Effector CD4-positive, alpha-beta T cell (primary cell): Measurements from ENCODE around the gene RAB3IL1.

Experiments used
- DNase-seq: peaks from one replicate; pipeline ENCODE4 v3.0.0-alpha.2; 2020

Gene RAB3IL1

DNA sequence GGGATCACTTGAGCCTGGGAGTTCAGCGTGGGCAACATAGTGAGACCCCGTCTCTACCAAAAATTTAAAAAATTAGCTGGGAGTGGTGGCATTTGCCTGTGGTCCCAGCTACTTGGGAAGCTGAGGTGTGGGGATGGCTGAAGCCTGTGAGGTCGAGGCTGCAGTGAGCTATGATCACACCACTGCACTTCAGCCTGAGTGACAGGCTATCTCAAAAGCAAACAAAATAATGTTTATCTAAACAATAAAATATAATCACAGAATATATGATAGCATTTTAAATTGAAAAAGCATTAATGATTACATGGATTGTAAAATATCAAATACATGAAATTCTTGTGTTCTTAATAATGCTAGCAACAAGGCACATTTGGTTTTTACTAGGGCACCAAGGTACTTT, 35.5 kb upstream of the RAB3IL1 start:
- DNase-seq, result no peak

DNA sequence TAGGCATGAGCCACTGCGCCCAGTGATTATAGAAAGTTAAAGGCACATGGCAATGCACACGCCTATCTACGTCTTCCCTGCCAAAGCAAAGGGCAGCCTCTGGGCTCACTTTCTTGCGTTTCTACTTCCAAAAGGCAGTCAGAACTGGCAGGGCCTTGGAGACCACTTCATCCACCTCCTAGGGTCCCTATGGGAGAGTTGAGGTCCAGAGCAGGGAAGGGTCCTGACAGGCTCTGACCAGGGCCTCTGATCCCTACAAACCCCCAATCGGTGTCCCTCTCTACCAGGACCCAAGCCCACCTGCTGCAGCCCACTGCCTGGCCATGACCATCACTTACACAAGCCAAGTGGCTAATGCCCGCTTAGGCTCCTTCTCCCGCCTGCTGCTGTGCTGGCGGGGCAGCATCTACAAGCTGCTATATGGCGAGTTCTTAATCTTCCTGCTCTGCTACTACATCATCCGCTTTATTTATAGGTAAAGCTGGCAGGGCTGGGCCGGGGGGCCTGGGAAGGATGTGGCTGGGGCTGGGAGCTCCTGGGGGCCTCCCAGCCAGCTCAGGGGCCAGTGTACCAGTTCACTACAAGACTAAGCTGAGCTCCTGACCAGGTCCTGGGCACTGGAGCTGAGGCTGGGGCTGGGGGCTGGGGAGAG, 34.2 kb upstream of the RAB3IL1 start:
- DNase-seq, result no peak

DNA sequence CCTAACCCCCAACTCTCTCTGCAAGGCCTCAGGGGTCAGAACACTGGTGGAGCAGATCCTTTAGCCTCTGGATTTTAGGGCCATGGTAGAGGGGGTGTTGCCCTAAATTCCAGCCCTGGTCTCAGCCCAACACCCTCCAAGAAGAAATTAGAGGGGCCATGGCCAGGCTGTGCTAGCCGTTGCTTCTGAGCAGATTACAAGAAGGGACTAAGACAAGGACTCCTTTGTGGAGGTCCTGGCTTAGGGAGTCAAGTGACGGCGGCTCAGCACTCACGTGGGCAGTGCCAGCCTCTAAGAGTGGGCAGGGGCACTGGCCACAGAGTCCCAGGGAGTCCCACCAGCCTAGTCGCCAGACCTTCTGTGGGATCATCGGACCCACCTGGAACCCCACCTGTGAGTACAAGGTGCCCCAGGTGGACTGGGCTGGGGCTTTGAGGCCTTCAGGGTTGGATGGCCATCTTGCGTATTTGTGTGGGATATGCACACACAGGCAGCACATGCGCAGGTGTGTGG, 32.7 kb upstream of the RAB3IL1 start, which contains the start of gene BEST1:
Gene BEST1 (plus strand): TSS at position 317 of the 513 bp plus-strand sequence. CDS start 1,456 bp downstream, outside the sequence.
- DNase-seq, result no peak

DNA sequence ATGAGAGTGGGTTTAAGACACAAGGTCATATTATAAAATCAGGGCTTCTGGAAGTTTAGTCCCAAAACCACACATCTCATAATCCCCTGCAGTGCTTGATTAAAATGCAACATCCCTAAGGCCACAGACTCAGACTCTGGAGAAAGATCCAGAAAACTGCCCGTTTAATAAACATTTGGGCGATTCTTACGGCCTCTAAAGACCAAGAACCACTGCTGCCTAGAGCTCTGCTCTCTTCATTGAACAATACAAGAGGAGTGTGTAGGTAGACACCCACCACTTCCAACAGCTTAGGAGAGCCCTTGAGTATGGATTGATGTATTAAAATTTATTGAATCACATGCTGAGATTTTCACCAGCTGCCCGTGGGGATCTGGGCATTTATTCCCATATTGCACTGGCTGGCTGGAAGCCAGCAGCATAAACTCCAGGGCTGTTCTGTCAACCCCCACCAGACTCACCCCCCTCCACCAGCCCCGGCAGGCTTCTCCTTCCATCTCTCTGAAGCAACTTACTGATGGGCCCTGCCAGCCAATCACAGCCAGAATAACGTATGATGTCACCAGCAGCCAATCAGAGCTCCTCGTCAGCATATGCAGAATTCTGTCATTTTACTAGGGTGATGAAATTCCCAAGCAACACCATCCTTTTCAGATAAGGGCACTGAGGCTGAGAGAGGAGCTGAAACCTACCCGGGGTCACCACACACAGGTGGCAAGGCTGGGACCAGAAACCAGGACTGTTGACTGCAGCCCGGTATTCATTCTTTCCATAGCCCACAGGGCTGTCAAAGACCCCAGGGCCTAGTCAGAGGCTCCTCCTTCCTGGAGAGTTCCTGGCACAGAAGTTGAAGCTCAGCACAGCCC, 32.0 kb upstream of the RAB3IL1 start:
- DNase-seq, result no peak

DNA sequence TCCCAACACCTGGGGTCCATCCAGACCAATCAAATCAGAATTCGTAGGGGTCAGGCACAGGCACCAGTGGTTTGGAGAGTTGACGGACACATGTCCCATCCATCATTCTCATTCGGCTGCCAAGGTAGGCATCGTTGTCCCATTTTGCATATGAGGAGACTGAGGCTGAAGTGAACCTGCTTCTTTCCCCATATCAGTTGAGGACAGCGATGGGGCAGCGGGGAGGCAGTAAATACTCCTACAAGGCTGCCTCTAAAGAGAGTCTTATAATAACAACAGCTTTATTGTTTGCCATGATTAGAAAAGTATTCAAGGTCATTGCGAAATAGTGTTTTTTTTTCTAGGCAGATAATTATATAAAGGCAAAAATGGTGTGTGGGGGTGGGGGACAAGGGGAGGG, 31.1 kb upstream of the RAB3IL1 start:
- no peak for DNase-seq

DNA sequence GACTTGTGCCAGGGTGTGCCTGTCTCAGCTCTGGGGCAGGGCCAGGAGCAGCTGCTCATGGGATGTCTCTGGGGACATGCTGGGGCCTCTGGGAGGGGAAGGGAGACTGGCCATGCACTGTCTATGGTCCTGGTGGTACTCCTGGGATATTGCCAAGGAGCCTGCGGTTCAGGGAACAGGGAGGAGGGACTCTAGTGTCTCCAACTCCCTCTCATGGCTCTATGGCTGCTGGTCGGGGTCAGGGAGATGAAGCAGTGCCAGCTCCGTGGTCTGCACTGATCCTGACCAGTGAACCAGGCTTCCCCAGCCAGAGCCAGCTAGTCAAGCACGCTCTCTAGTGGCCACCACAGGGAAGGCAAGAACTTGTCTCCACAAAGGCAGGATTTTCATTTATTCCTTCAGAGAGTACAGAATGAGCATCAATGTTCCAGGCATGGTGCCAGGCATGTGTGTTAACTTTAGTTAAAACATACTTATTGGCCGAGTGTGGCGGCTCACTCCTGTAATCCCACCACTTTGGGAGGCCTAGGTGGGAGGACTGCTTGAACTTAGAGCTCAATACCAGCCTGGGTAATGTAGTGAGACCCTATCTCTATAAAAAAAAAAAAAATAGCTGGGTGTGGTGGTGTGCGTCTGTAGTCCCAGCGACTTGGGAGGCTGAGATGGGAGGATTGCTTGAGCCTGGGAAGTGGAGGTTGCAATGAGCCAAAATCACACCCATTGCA, 30.3 kb upstream of the RAB3IL1 start:
- DNase-seq, result peak; percentile 53

DNA sequence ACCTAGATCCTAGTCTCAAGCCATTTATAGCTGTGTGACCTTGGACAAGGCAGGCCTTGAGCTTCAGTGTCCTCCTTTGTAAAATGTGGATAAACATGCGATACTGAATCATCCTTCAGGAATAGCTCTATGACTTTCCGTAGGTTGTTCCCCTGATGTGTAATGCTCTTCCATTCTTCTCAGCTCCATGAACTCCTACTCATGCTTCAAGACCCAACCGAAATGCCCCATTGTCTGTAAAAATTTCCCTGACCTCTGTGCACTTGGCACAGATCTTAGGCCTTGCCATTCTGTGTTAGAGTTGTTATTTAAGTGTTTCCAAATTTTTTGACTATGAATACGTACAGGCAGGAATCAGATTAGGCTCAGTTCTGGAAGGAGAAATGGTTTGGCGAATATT, 29.5 kb upstream of the RAB3IL1 start:
- DNase-seq, result no peak

DNA sequence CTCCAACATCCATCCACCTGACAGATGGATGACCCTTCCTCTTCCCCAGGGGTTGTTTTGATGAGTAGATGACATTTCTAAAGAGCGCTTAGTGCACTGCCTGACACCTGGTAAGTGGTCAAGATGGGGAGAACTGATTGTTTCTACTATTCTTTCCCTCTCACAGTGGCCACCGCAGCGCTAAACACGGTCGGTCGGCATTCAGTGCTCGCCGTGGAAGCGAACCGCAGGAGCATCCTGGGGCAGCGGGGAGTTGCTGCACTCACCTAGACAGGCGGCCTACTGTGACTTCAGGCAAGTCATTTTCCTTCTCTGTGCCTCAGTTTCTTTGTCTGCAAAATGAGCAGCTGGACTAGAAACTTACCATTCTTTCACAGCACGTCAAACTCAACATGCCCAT, 27.8 kb upstream of the RAB3IL1 start:
- no peak for DNase-seq

DNA sequence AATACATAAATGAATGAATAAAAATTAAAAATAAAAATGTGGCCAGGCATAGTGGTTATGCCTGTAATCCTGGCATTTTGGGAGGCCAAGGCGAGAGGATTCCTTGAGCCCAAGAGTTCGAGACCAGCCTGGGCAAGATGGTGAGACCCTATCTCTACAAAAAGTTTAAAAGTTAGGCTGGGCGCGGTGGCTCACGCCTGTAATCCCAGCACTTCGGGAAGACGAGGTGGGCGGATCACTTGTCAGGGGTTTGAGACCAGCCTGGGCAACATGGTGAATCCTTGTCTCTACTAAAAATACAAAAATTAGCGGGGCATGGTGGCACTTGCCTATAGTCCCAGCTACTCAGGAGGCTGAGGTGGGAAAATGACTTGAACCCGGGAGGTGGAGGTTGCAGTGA, 23.1 kb upstream of the RAB3IL1 start:
- DNase-seq, result no peak

DNA sequence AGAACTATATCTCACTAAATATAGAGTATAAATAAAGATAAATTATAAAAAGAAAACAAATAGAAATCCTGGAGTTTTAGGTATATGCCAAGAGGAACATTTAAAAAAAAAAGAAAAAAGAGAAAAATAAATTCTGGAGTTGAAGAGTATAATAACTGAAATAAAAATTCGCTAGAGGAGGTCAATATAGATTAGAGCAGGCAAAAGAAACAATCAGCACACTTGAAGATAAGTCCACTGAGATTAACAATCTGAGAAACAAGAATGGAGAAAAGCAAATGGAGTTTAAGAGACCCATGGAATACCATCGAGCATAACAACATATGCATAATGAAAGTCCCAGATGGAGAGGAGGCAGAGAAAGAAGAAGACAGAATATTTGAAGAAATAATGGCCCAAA, 18.5 kb upstream of the RAB3IL1 start:
- no peak for DNase-seq

DNA sequence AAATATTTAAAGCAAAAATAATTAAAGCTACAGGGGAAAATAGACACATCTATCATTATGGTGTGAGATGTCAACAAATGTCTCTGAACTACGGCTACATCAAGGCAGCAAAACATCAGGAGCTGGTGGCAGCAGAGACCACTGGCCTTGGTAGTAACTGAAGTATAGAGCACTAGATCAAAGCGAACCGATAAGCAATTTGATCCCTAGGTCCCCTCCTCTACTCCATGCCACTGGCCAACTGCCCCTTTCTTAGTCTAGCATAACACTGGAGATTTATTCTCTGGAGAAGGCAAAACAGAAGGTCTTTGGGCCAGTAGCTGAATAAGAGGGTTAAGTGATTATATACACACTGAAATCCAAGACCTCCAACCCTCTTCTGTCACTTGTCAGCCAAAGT, 13.6 kb upstream of the RAB3IL1 start:
- DNase-seq, result no peak

DNA sequence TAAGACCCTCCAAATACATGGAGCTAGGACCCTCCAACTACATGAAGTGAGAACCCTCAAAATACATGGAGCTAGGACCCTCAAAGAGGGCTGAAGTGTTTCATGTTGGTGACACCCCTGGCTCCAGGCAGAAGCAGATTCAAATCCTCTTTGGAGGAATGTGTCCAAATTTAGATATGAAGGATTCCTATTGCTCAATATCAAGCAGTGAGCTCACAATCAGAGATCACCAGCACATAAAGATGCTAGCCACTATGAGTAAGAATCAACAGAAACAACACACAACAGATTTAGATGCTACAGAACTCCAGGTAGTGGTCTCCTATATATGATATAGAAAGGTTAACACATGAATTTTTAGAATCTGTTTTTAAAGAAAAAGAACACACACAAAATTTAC, 11.2 kb upstream of the RAB3IL1 start:
- no peak for DNase-seq

DNA sequence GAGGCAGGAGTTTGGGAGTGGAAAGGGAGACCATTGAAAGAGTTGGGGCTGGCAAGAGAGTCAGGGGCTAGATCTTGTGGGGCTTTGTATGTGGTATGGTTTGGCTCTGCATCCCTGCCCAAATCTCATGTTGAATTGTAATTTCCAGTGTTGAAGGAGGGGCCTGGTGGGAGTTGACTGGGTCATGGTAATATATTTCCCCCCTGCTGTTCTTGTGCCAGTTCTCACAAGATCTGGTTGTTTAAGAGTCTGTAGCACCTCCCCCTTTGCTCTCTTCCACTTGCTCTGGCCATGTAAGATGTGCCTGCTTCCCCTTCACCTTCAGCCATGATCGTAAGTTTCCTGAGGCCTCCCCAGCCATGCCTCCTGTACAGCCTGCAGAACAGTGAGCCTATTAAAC, 10.1 kb upstream of the RAB3IL1 start:
- DNase-seq, result no peak

DNA sequence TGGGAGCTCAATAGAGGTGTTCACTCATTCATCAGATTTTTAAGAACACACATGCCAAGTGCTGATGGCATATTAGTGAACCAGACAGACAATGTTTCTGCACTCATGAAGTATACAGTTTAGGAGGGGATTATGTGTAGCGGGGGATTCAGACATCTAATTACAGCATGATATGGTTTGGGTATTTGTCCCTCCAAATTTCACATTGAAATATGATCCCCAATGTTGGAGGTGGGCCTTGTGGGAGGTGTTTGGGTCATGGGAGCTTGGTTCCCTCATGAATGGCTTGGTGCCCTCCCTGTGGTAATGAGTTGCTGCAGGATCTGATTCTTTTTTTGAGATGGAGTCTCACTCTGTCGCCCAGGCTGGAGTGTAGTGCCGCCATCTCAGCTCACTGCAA, 8.9 kb upstream of the RAB3IL1 start:
- DNase-seq, result no peak

DNA sequence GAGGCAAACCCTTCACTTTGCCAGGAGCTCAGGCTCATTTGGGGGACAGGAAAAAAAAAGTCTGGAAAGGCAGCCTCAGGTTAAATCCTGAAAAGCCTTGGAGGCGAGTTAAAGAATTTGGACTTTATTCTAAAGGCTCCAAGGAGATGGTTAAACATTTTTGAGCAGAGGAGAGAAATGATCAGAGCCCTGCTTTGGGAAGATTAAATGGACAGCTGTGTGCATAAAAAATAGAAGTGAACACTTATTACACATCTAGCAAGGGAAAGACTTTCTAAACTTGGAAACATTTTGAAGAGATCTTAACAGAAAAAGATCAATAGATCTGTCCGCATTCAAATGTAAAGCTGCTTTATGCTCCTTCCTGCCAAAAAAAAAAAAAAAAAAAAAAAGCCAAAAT, 8.4 kb upstream of the RAB3IL1 start:
- DNase-seq, result no peak

DNA sequence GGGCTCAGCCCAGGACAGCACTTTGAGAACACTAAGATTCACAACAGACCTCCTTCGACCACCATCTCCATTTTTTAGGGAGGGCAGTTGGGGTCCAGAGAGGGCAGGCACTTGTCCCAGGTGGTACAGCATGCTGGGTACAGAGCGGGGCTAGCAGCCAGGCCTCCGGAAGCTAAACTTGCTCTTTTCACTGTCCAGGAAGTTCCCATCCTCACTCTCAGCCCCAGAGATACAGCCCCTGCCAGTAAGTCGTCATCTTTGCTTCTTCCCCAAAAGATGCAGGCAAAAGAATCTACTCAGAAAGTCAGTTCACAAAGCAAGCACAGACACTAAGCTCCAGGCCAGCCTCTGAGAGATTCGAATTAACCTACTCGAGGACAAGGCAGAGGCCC, 6.7 kb upstream of the RAB3IL1 start:
- DNase-seq, result no peak

DNA sequence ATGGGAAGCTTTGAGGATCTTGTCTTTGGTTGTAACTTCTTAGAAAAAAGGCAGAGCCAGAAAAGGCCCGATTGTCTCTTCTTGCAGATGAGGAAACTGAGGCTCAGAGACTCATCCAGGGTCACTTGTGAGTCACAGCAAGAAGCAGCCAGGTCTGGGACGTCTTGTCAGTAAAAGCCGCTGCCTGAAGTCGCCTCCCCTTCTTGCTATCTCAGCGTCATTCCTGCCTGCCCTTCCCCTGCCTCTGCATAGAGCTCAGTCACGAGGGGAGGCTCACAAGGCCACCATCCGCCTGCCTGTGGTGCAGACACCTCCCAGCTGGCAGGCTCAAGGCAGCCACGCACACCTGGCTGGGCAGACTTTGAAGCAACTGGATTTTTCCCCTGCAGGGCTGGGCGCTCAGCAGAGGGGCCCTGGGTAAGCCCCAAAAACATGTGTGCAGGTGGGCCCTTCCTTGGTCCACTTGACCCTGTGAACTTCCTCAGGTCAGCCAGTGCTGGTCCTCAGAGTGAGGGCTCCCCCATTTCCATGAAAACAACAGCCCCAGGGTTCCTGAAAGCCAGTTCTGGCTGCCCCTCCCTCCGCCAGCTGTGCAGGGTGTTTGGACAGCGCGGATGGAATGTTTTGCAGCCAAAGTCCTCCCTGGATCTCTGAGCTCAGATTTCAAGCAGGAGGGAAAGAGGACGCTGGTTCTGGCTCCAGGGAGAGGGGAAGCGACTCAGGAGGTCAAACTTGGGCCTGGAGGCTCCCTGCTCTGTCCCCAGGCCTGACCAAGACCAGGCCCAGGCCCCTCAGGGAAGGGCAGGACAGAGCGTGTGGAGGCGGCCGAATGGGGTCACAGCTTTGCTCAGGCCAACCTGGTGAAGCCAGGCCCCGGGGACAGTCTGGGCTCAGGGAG, 6.0 kb upstream of the RAB3IL1 start:
- no peak for DNase-seq

DNA sequence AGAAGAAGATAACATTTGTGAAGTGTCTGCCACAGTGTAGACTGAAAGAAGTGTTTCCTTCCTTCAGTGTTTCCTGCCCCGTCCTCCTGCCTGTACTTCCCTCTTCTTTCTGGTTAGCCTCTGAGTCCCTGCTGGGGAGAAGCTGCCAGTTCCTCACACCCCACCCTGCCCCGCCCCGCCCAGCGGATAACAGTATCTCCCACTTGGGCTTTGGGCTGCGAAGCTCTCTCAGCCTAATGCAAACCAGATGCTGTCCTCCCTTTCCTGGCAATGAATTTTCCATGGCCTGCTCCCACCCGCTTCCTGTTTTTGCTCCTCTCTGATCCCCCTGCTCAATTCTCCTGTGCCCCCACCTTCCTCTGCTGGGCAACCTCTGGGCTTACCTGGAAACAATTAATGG, 5.2 kb upstream of the RAB3IL1 start:
- no peak for DNase-seq

DNA sequence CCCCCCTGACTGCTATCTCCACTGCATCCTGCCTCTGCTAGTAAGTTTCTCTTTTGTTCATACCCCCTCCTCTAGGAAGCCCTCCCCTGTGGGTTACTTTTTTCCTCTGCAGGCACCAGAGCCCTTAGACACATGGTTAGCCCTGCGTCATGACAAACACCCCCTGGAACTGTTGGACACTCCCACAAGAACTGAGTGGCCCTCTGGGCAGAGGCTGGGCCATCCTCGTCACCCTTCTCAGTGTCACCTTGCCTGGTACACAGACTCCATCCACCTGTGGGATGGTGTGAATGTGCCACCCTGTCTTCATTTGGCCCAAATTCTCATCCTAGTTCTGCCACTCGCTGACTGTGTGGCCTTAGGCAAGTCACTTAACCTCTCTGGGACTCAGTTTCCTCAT, 4.1 kb upstream of the RAB3IL1 start:
- no peak for DNase-seq

DNA sequence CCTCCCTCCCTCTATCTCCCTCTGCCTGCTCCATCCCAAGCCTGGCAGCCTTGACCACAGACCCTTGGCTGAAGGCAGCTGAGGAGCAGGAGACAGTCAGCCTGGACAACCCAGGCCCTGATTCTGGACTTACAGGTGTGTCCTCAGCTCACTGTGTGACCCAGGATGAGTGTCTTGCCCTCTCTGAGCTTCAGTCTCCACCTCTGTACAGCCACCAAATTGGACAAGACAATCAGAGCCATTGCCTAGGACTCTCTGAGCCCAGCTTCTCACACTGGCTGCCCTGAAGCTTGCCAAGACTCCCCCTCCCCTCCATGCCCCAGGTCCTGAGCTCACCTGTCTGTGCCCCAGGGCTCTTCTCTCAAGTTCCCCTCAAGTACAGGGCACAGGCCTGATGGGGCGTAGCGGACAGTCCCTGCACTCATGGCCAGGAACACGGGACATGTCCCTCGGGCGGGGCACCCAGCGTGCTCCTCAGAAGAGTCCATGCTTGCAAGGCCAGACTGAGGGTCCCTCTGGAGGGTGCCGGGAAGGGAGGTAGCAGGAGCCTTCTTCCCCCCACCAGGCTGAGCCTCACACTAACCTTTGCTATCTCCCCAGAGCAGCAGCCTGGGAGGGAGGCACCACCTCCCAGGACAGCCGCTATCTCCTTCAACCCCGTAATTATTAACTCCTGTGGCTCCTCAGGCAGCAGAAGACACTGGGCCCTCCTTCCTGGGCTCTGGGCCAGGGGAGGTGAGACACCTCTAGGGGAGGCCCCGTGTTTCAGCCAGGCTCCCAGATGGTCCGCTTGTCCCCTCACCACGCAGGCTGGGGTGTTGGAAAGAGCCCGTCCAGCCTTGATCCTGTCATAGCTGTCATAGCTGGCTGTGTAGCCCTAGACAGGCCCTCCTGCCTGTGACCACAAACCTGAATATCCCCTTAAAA, 2.6 kb upstream of the RAB3IL1 start:
- DNase-seq, result no peak
